HUDEP-2 (cell line): Measurements from ENCODE around the gene DMAC2L.
"Not testable (repeated sequence)": the region's sequence is repeated elsewhere in the genome, so short reads cannot be mapped to it uniquely, and the experiment has no call there.

Experiments used
- DNase-seq, 76 experiments: peaks; one replicate each; lab custom pipeline; 2025; ENCODE audit not compliant: unreplicated experiment in 76 of 76; lab: John Stamatoyannopoulos, UW

Gene DMAC2L

GRCh38 chr14:50311972-50312733 is at the start of gene DMAC2L, which contains the start of gene L2HGDH:
Gene DMAC2L, plus strand, starts transcription at chr14:50312324. Its CDS starts 9,164 bp downstream, at chr14:50321488.
Gene L2HGDH, minus strand, starts transcription at chr14:50312229. Its CDS starts 79 bp downstream, at chr14:50312150.
- peak in 75 of 76 experiments; percentile 25 to 99 (median 88) for DNase-seq

GRCh38 chr14:50262865-50263264 is 49.3 kb upstream of the DMAC2L start:
- DNase-seq = no peak

GRCh38 chr14:50263321-50263720 is 48.8 kb upstream of the DMAC2L start:
- no peak for DNase-seq

- DNase-seq = no peak
These were observed 47.1 kb upstream of the DMAC2L start for GRCh38 chr14:50265029-50265428.

GRCh38 chr14:50270932-50271331 is 41.2 kb upstream of the DMAC2L start:
- no peak for DNase-seq

GRCh38 chr14:50272498-50272897 is 39.6 kb upstream of the DMAC2L start:
- DNase-seq = no peak

GRCh38 chr14:50285861-50286260 is 26.3 kb upstream of the DMAC2L start:
- no peak for DNase-seq

GRCh38 chr14:50288146-50288545 is 24.0 kb upstream of the DMAC2L start:
- no peak for DNase-seq

- no peak for DNase-seq
These were observed 21.8 kb upstream of the DMAC2L start for GRCh38 chr14:50290306-50290705.

GRCh38 chr14:50299585-50299984 is 12.5 kb upstream of the DMAC2L start:
- no peak for DNase-seq

GRCh38 chr14:50301914-50302313 is 10.2 kb upstream of the DMAC2L start:
- DNase-seq = no peak

- DNase-seq = peak in 38 of 76 experiments; percentile 4 to 68 (median 23)
These were observed 8.2 kb upstream of the DMAC2L start for GRCh38 chr14:50303744-50304471.

GRCh38 chr14:50308363-50308915 is 3.7 kb upstream of the DMAC2L start:
- DNase-seq = no peak

- DNase-seq = no peak
These were observed 1.7 kb upstream of the DMAC2L start for GRCh38 chr14:50310445-50310844.

GRCh38 chr14:50311337-50311971 is 670 bp upstream of the DMAC2L start:
- DNase-seq = peak in 3 of 76 experiments; percentile 49 to 51 (median 50)

- DNase-seq = peak in 6 of 76 experiments; percentile 36 to 76 (median 42)
These were observed 570 bp downstream of the DMAC2L start for GRCh38 chr14:50312734-50313054.

- DNase-seq = not testable (repeated sequence)
These were observed 2.0 kb downstream of the DMAC2L start for GRCh38 chr14:50314098-50314497.

- no peak for DNase-seq
These were observed 6.0 kb downstream of the DMAC2L start for GRCh38 chr14:50318031-50318626.

GRCh38 chr14:50319293-50319692 is 7.2 kb downstream of the DMAC2L start:
- no peak for DNase-seq

GRCh38 chr14:50319721-50320120 is 7.6 kb downstream of the DMAC2L start:
- no peak for DNase-seq

- no peak for DNase-seq
These were observed 8.2 kb downstream of the DMAC2L start for GRCh38 chr14:50320283-50320682.
